GM21528 (cell line): Measurements from ENCODE around the gene MBOAT2.
"Not testable (repeated sequence)": the region's sequence is repeated elsewhere in the genome, so short reads cannot be mapped to it uniquely, and the experiment has no call there.

Experiments used
- ATAC-seq: cut with Tn5 transposase; IDR thresholded peaks from one replicate; pipeline ENCODE4 v1.9.1; 2021; ENCODE audit warnings: mild to moderate bottlenecking, moderate library complexity; ENCODE audit not compliant: unreplicated experiment, low FRiP score

The MBOAT2 gene

GRCh38 chr2:8965216-8965969, 38.1 kb downstream of the MBOAT2 start:
- ATAC-seq, result no peak

DNA sequence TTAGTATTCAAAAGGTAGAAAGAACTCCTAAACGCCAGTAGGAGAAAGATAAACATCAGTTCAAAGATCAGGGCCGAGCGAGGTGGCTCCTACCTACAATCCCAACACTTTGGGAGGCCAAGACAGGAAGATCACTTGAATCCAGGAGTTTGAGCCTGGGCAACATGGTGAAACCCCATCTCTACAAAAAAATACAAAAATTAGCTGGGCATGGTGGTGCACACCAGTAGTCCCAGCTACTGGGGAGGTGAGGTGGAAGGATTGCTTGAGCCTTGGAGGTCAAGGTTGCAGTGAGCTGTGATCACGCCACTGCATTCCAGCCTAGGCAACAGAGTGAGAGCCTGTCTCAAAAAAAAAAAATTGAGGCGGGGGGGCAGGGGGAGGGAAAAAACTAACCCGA, 40.6 kb downstream of the MBOAT2 start:
- ATAC-seq, result no peak

GRCh38 chr2:8957628-8958027, 45.9 kb downstream of the MBOAT2 start:
- no peak for ATAC-seq

DNA sequence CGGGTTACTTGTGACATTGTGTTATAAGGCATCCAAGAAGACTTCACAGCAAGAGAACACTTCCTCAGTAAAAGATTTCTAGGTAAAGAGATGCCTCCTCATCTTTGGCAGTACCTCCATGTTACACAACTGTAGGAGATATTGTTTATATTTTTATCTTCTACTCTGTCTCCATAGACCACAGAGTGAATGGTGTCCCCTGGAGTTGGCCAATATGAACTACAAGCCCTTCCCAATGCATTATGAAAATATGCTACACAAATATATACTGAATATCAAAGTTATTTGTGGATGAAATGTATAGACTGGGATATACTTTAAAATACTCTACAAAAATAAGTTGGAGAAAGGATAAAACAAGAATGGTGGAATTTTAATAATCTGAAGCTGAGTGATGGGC, 46.7 kb downstream of the MBOAT2 start:
- ATAC-seq, result no peak

- ATAC-seq, result no peak
Observed at GRCh38 chr2:8954990-8955389, 48.5 kb downstream of the MBOAT2 start.

DNA sequence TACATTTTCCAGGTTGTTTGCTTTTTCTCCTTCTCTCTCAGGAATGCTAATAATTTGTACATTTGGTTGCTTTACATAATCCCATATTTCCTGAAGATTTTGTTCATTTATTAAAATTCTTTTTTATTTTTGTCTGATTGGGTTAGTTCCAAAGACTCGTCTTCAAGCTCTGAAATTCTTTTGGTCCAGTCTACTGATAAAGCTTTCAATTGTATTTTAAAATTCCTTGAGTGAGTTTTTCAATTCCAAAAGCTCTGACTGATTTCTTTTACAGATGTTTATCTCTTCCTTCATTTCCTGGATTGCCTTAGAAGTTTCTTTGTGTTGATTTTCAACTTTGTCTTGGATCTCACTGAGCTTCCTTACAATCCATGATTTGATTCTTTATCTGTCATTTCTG, 50.0 kb downstream of the MBOAT2 start:
- no peak for ATAC-seq

DNA sequence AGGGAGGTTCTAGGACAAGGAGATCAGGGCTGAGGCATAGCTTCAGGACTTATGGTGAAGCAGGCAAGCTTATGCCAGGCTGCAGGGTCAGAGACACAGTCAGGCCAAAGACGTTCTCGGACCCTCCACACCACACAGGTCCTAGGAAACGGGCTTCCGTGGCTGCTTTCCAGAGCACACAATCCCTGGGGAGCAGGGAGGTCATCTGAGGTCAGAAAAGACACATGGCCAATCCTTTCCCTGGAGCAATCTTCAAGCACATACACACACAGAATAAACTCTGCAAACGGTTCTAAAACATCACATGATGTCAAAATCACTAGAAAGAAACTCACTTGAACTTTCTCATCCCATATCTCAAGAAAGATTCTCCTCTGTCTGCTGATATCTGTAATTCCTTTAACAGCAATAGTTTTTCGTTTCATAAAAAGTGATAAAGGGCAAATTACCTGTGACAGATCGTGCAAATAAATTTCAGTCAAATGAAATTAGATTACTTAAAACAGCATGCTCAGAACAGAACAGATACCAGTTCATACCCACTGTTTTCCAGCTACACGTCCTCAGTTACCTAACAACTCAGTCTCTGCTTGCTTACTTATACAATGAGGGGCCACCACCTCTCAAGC, 63.9 kb downstream of the MBOAT2 start:
- ATAC-seq, result no peak

DNA sequence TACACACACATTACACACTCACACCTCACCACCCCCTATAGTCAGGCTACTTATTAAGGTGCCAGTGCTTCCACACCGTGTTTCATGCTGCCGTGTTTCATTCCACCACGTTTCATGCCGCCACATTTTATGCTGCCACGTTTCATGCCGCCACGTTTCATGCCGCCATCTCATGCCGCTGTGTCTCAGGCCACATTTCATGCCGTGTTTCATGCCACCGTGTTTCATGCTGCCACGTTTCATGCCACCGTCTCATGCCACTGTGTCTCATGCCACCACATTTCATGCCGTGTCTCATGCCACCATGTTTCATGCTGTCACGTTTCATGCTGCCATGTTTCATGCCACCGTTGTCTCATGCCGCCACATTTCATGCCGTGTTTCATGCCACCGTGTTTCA, 65.1 kb downstream of the MBOAT2 start:
- ATAC-seq, result no peak

GRCh38 chr2:8935982-8936381, 67.5 kb downstream of the MBOAT2 start:
- ATAC-seq, result no peak

- no peak for ATAC-seq
Observed at GRCh38 chr2:8934338-8934737, 69.1 kb downstream of the MBOAT2 start.

GRCh38 chr2:8932702-8933101, 70.8 kb downstream of the MBOAT2 start:
- ATAC-seq, result no peak

DNA sequence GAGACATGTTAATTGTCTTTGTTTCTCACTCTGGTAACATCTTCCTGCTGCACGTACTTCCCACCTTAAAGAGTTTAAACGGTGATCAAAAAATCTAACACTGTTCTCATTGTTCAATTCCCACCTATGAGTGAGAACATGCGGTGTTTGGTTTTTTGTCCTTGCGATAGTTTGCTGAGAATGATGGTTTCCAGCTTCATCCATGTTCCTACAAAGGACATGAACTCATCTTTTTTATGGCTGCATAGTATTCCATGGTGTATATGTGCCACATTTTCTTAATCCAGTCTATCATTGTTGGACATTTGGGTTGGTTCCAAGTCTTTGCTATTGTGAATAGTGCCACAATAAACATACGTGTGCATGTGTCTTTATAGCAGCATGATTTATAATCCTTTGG, 73.3 kb downstream of the MBOAT2 start:
- not testable (repeated sequence) for ATAC-seq

DNA sequence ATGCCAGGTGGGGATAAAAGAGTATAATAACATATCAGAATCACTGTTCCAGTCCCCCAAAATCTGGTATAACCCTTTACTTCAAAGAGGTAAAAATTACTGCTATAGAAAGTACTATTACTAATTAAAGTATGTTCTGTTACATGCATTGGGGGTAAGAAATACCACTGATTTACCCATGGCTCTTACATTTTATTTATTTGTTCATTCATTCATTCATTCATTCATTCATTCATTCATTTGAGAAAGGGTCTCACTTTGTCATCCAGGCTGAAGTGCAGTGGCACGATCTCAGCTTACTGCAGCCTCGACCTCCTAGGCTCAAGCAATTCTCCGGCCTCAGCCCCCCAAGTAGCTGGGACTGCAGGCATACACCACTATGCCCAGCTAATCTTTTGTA, 74.4 kb downstream of the MBOAT2 start:
- ATAC-seq, result no peak

- no peak for ATAC-seq
Observed at GRCh38 chr2:8927510-8928455, 75.7 kb downstream of the MBOAT2 start.

DNA sequence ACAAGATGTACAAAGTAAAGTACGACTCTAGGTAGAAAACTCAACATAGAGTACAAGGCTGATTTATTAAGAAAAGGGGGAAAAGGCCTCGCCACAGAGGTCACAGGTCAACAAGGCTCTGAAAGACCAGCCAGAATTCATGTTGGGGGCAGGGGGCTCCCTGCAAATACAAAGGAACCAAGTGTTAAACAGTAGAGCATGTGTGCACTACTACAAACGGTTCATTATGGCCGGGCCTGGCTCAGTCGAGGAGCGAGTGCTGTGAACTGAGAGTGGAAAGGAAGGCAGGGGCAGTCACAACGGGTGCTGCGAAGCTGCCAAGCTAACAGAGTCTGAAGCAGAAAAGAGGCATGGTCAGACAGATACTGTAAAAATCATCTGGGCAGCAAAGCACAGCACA, 77.1 kb downstream of the MBOAT2 start:
- ATAC-seq, result no peak

DNA sequence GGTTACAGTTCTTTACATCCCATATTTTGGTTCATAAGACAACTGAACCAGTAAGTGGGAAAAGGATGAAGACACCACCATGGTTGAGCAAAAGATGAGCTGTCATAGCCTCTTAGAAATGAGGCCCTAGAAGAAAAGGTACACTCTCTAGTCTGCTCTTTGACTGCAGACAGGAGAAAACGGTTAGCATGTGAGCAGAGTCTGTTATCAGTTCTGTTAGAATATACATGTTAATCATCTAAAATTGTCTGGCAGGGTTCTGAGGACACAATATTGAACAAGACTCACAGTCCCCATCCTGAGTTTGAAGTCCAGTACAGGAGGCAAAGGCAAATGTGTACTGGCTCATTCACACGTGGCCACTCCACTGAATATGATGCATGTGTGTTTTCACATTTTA, 78.1 kb downstream of the MBOAT2 start:
- ATAC-seq, result no peak

GRCh38 chr2:8923183-8923582, 80.3 kb downstream of the MBOAT2 start:
- ATAC-seq, result no peak

DNA sequence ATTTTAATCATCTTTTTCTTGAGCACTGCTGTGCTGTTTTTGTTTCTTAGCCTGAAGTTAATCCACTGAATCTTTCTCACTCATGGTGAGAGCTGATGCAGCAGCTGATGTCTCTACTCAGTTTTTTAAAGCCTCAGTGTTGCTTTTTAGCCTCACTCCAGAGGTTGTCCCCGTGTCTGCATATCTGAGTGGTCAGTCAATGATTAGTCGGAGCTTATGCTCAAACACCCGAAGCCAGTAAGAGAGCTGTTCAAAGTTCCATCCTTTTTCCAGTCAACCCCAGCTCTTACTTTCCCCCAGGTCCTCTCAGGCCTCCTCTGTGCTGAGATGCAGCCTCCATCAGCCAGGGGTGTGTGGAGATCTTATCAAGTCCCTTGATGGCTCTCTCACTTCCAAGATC, 81.1 kb downstream of the MBOAT2 start:
- no peak for ATAC-seq

DNA sequence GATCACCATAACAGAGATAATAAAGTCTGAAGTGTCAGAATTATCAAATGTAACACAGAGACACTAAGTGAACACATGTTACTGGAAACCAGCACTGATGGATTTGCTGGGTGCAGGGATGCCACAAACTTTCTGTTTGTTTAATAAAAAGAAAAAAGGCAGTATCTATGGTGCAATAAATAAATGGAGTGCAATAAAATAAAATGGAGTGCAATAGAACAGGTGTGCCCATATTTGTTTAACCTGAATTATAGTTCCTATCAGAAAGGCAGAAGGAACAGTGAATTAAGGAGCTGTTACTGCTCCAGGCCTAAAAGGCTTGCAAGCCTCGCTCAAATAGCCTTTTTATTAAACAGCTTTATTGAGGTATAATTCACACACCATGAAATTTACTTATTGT, 85.1 kb downstream of the MBOAT2 start:
- no peak for ATAC-seq

- no peak for ATAC-seq
Observed at GRCh38 chr2:8915941-8916340, 87.5 kb downstream of the MBOAT2 start.

- ATAC-seq, result not testable (repeated sequence)
Observed at GRCh38 chr2:8913767-8914166, 89.7 kb downstream of the MBOAT2 start.
